ENCODE measurements around the gene PIGN.

PIGN gene

GRCh38 chr18:61998335-61998734, 188.5 kb downstream of the PIGN start:
- DNase-seq: no peak

GRCh38 chr18:61995618-61996017, 191.2 kb downstream of the PIGN start:
- no peak for DNase-seq

GRCh38 chr18:61993831-61994230, 193.0 kb downstream of the PIGN start:
- DNase-seq: no peak

GRCh38 chr18:61992923-61993322, 193.9 kb downstream of the PIGN start:
- DNase-seq: no peak

- no peak for DNase-seq
Measured at GRCh38 chr18:61992285-61992684, 194.6 kb downstream of the PIGN start.

- DNase-seq: no peak
Measured at GRCh38 chr18:61991836-61992235, 195.0 kb downstream of the PIGN start.

GRCh38 chr18:61991201-61991600, 195.7 kb downstream of the PIGN start:
- no peak for DNase-seq

Data from NCI-H2227 treated with DMSO at 0.1 percent for 48 hours (cell line).